ENCODE results near the gene BPIFB3.
A peak's percentile ranks its signal among the peaks of the same experiment; 100 is the strongest.

The BPIFB3 gene

GRCh38 chr20:33053291-33054106 is at the start of gene BPIFB3:
Gene BPIFB3 (plus strand): TSS chr20:33053903. CDS start chr20:33055436, 1,533 bp downstream.
- no peak for DNase-seq (ENCODE audit: low read depth in 2 of 2)

GRCh38 chr20:33004141-33004751 is 49.5 kb upstream of the BPIFB3 start, which contains the start of gene SUN5:
Gene SUN5 (minus strand): TSS chr20:33004433. CDS start chr20:33004340, 93 bp downstream.
- no peak for DNase-seq (ENCODE audit: low read depth in 2 of 2)

GRCh38 chr20:33005132-33005566 is 48.6 kb upstream of the BPIFB3 start:
- peak in 1 of 2 donors; percentile 39 for DNase-seq (ENCODE audit: low read depth in 2 of 2)

GRCh38 chr20:33005908-33006775 is 47.6 kb upstream of the BPIFB3 start:
- DNase-seq (ENCODE audit: low read depth in 2 of 2) = no peak

- DNase-seq (ENCODE audit: low read depth in 2 of 2) = no peak
Measured at GRCh38 chr20:33006776-33007375, 46.8 kb upstream of the BPIFB3 start.

- no peak for DNase-seq (ENCODE audit: low read depth in 2 of 2)
Measured at GRCh38 chr20:33007376-33008335, 46.0 kb upstream of the BPIFB3 start, which contains the start of gene BPIFB2. Gene BPIFB2 (plus strand): TSS chr20:33007704. CDS start chr20:33008575, 871 bp downstream.

- no peak for DNase-seq (ENCODE audit: low read depth in 2 of 2)
Measured at GRCh38 chr20:33008336-33009213, 45.1 kb upstream of the BPIFB3 start.

GRCh38 chr20:33009214-33010132 is 44.2 kb upstream of the BPIFB3 start:
- DNase-seq (ENCODE audit: low read depth in 2 of 2) = no peak

- no peak for DNase-seq (ENCODE audit: low read depth in 2 of 2)
Measured at GRCh38 chr20:33010133-33010504, 43.6 kb upstream of the BPIFB3 start.

GRCh38 chr20:33010674-33011449 is 42.8 kb upstream of the BPIFB3 start:
- DNase-seq (ENCODE audit: low read depth in 2 of 2) = no peak

GRCh38 chr20:33012327-33013189 is 41.1 kb upstream of the BPIFB3 start:
- no peak for DNase-seq (ENCODE audit: low read depth in 2 of 2)

- DNase-seq (ENCODE audit: low read depth in 2 of 2) = no peak
Measured at GRCh38 chr20:33013701-33014326, 39.9 kb upstream of the BPIFB3 start.

- DNase-seq (ENCODE audit: low read depth in 2 of 2) = no peak
Measured at GRCh38 chr20:33014336-33015113, 39.2 kb upstream of the BPIFB3 start.

- no peak for DNase-seq (ENCODE audit: low read depth in 2 of 2)
Measured at GRCh38 chr20:33015114-33015484, 38.6 kb upstream of the BPIFB3 start.

Data from stimulated activated CD4-positive, alpha-beta T cell treated with anti-CD3 and anti-CD28 coated beads, Interleukin-1b, Interleukin-23, amount 100 ng/mL, for 4 hours (primary cell).